Raji (cell line): ENCODE results near the gene ELF1.

Experiments
- POLR2A ChIP-seq: IDR thresholded peaks from 2 replicates; pipeline ENCODE4 v1.6.1; 2011; ENCODE audit warnings: low read depth, low read length, control low read depth; ENCODE audit not compliant: insufficient read depth

The ELF1 gene

DNA sequence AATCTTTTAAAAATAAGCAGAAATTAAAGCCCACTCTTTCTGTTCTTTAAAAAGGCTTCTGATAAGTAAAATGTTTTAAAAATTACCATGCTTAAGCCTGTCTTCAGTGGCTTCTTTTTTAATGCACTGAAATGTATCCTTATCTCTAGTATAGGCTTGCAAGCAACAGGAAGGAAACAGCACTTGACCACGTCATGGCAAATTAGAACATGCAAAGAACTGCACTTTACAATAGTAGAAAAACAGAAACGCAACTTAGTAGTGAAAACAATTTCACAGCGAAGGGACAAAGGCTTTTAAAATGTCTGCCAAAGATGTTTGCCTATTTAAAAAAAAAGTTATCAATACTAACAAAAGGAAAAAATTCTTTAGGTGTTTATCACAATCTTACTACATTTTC, 36.3 kb downstream of the ELF1 start:
- TF ChIP-seq POLR2A = peak; percentile 32; the same call in 1 of the 2 replicates

DNA sequence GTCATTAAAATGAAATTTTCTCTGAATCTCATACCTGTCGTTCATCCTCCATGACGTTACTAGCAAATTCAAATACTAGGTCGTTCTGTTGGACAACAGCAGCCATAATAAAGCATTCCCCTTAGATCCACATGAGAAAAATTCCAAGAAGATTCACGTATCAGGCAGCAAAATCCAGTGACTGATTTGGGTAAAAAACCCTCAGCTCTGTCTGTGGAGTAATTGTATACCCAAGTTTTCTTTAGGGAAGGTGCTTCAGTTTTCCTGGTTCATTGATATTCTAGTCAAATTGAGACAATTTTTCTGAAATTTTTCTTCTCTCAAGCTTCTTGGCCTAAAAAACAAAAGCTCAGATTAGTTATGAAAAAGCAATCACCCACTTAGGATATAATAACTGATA, 37.2 kb downstream of the ELF1 start:
- no peak for TF ChIP-seq POLR2A

DNA sequence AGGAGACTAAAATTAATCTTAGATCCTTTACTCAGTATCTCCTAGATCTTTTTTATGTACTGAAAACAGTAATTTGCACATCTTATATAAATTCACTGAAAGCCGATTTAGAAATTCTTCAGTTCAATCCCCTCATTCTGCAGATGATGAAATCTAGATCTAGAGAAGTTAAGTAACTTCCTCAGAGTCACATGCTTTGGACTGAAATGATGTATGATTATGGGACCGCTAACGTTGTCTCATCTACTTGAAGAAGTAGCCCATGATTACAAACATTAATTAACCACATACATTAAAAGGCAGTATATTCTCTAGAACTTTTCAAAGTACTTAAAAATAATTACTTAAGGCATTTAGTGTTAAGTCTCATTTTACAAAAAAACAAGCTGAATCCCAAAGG, 37.8 kb downstream of the ELF1 start:
- no peak for TF ChIP-seq POLR2A

- no peak for TF ChIP-seq POLR2A
Measured at GRCh38 chr13:40980461-40980860, 38.7 kb downstream of the ELF1 start.

GRCh38 chr13:40979232-40979631, 39.9 kb downstream of the ELF1 start:
- no peak for TF ChIP-seq POLR2A

DNA sequence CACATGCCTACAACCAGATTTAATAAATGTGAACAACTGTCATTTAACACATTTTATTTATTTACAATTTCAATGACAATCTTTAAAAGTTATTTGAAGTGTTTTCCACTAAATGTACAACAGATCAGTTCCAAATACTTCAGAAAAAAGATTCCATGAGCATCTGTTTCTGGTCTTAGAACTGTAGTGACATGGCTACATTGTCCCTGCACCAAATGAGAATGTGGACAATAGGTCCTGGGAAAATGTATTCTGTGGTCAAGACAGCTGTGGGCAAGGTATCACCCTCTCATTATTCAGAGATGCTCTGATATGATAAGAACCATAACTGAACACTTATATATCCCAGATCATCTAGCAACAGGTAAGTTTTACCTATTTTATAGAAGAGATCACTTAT, 43.7 kb downstream of the ELF1 start:
- TF ChIP-seq POLR2A = no peak

DNA sequence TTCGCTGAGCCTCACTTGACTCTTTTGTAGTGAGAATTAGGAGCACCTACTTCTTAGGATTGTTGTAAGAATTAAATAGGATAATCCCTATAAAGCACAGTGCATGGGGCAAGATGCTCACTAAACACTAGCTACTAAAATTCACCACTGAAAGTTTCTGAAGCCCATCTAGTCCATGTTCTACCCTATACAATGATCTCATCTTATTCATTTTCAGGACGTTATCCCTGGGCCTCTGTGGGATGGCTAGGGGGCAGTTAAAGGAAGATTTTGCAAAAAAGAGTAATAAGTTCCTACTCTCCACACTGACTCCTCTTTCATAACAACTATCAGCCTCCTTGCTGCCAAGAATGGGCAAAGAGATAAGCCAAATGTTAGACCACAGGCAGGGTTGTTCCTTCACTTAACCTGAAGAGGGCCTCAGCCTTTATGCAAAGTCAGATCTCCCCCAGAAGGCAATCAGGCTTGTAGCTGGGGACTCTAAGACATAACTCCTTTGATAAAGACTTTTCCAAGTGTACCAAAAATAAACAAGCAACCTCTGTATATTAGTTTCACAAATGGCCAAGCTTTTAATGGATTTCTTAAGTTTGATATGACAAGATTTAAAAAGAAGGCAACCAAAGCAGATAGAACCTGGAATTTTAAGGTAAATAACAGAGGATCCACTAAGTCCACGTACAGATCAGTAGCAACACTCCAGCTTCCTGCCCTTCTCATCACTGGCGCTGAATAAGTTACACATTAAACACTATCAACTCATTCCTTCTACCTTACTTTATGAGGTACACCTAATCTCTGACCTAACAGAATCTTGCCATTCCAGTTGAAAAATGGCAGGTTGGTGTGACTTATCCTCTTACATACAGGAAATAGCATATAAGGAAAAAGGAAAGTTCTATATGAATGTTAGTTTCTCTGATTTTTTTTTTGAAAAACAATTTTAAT, 44.4 kb downstream of the ELF1 start:
- no peak for TF ChIP-seq POLR2A

DNA sequence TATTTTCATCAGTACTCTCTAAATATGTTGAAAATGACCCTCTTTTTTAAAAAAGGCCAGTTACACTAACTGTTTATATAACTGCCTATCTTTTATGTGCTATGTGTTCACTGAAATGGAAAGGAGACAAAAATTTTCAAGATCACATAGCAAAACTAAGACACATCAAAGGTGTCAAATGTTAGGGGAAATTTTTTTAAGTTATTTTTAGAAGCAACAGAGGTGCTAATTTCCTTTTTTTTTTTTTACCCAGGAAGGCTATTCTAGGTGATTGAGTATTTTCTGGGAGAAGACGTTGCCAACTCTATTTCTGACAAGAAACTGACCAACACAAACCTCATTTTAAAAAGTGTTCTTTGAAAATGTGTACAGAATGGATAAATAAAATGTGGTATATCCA, 45.7 kb downstream of the ELF1 start:
- TF ChIP-seq POLR2A = no peak

GRCh38 chr13:40971321-40971720, 47.8 kb downstream of the ELF1 start:
- TF ChIP-seq POLR2A = no peak

GRCh38 chr13:40970803-40971202, 48.3 kb downstream of the ELF1 start:
- TF ChIP-seq POLR2A = no peak

DNA sequence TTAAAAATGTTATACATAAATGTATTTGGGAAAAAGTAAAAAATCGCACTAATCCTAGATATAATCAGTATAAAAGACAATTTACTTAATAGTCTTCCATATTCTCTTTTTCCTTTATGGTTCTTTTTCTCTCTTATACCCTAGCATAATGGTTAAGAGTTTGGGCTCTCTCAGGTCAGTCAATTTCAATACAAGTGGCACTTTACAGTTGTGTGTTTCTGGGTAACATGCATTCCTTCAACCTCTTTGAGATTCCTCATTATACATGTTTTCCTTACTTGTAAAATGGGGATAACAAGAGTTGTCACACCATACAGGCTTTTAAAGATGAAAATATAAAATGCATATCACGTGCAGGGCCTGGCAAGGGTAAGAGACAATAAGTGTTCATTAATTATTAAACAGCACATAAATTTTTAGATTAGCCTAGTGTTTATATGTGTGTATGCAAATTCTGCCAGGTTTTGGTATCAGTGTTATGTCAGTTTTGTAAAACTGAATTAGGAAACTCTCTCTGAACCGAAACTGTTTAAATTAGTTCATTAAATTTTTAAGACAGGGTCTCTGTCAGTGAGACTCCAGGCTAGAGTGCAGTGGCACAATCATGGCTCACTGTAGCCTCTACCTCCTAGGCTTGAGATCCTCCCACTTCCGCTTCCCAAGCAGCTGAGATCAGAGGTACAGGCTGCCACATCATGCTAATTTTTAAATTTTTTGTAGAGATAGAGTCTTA, 49.8 kb downstream of the ELF1 start:
- no peak for TF ChIP-seq POLR2A

GRCh38 chr13:40968416-40969000, 50.6 kb downstream of the ELF1 start:
- no peak for TF ChIP-seq POLR2A

- no peak for TF ChIP-seq POLR2A
Measured at GRCh38 chr13:40966298-40966697, 52.8 kb downstream of the ELF1 start.

DNA sequence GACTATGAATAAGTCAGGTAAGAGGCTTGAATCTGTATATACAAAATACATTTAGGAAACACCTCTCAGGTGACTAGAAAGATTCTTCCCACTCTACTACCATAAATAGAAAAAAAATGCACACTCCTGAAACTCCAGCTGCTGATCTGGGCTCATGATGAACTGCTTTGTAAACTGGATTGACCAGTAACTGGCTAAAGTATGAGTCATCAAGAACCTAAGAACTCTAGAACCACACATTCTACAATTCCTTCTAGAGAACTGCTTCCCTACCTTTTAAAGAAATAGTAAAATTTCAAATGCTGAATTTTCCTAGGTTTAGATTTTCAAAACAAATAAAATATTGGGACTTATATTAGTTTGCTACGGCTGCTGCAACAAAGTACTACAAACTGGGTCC, 55.2 kb downstream of the ELF1 start:
- TF ChIP-seq POLR2A = no peak

DNA sequence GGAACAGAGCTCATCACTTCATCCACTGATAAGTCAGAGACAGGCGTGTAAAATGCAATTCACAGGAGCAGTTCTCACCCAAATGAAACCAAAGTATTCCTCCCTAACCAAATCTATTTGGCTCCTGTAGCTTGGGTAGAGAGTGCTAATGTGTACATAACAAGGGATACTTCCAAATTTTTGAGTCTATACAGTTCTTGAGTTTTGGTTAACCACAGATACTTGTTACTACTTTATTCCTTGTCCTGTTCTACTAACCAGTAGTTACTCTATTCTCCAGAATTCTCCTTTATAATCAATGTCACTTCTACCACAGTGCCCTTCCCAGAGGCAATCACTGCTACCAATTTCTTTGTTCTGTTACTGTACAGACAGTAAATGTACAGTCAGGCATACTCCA, 57.3 kb downstream of the ELF1 start:
- no peak for TF ChIP-seq POLR2A

DNA sequence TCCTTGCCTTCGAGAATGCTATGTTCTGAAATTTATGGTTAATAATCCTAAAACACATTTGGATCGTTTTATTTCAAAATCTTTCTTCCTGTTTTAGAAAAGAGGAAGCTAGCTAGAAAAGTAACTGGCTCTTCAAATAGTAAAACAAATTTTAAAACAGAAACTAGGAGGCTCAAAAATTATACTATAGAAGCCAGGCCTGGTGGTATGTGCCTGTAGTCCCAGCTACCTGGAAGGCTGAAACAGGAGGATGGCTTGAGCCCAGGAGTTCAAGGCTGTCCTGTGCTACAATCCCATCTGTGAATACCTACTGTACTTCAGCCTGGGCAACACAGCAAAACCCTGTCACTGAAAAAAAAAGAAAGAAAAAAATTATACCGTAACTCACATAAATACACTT, 57.9 kb downstream of the ELF1 start:
- TF ChIP-seq POLR2A = no peak
